SK-N-SH (cell line): ENCODE measurements around the gene TMCO5A. TPM values are rescaled to one million over a fixed set of nuclear protein-coding genes. Genes with fewer than 3 reads are reported as not detected.

ENCODE experiments used
- CTCF ChIA-PET: fragments of 300-600, 350-600 bp; formaldehyde crosslinking; extraction: SDS; loops from one replicate; lab custom pipeline; 2021; lab: Yijun Ruan, JAX
- POLR2A ChIA-PET: fragments of 350-600 bp; sonication (Branson Sonifier 250); formaldehyde crosslinking; extraction: SDS; loops from one replicate; lab custom pipeline; 2020; ENCODE audit warnings: antibody characterized with exemption, inconsistent platforms; lab: Yijun Ruan, JAX
- DNase-seq: peaks from one replicate; pipeline ENCODE4 v3.0.0; 2012
- H2AFZ ChIP-seq: fragments of 200-600 bp; sonication (generic); 2 replicates; pipeline ENCODE4 v1.8.1; 2016; ENCODE audit warnings: antibody characterized with exemption, mild to moderate bottlenecking, low read depth
- H3F3A ChIP-seq: fragments of 200-600 bp; sonication (generic); replicated peaks from 2 replicates; pipeline ENCODE3; 2016; ENCODE audit warnings: antibody characterized with exemption, mild to moderate bottlenecking; ENCODE audit not compliant: insufficient read depth
- H3K27ac ChIP-seq, 2 experiments: fragments of 200-500 bp in 1 of 2; fragments of 200-600 bp in 1 of 2; sonication (Bioruptor generic) in 1 of 2; sonication (generic), shearing (Covaris generic) in 1 of 2; 2 replicates each; pipeline versions ENCODE4 v1.5.1 to v1.6.1; 2014 to 2016; ENCODE audit warnings: low read depth in 2 of 2, inconsistent platforms in 1 of 2, low read length in 1 of 2, mild to moderate bottlenecking in 1 of 2, mixed read lengths in 1 of 2
- H3K27me3 ChIP-seq: fragments of 200-600 bp; sonication (generic), shearing (Covaris generic); 2 replicates; pipeline ENCODE4 v1.6.1; 2016; ENCODE audit warnings: mixed run types; ENCODE audit not compliant: insufficient read depth
- H3K36me3 ChIP-seq, 2 experiments: fragments of 200-500 bp in 1 of 2; fragments of 200-600 bp in 1 of 2; sonication (Bioruptor generic) in 1 of 2; sonication (generic) in 1 of 2; replicated peaks in 1 of 2; 2 replicates each; pipeline versions ENCODE3 to v1.5.1; 2014 to 2016; ENCODE audit warnings: low read length in 1 of 2, mild to moderate bottlenecking in 1 of 2; ENCODE audit not compliant: insufficient read depth in 2 of 2, control insufficient read depth in 1 of 2
- H3K4me1 ChIP-seq, 2 experiments: fragments of 200-500 bp in 1 of 2; fragments of 200-600 bp in 1 of 2; sonication (Bioruptor generic) in 1 of 2; sonication (generic), shearing (Covaris generic) in 1 of 2; 2 replicates each; pipeline versions ENCODE4 v1.5.1 to v1.6.1; 2014 to 2016; ENCODE audit warnings: low read depth in 1 of 2, low read length in 1 of 2, mixed run types in 1 of 2; ENCODE audit not compliant: insufficient read depth in 2 of 2, control insufficient read depth in 1 of 2
- H3K4me2 ChIP-seq: fragments of 200-600 bp; sonication (generic), shearing (Covaris generic); 2 replicates; pipeline ENCODE4 v1.6.1; 2017; ENCODE audit warnings: mixed run types
- H3K4me3 ChIP-seq, 2 experiments: fragments of 200-500 bp in 1 of 2; fragments of 200-600 bp in 1 of 2; sonication (Bioruptor generic) in 1 of 2; sonication (generic), shearing (Covaris generic) in 1 of 2; 2 replicates each; pipeline versions ENCODE4 v1.5.1 to v1.8.1; 2014 to 2016; ENCODE audit warnings: low read depth in 2 of 2, inconsistent platforms in 1 of 2, low read length in 1 of 2, mild to moderate bottlenecking in 1 of 2, mixed read lengths in 1 of 2, moderate library complexity in 1 of 2
- H3K79me2 ChIP-seq: fragments of 200-600 bp; sonication (generic); 2 replicates; pipeline ENCODE4 v1.8.1; 2017; ENCODE audit warnings: mild to moderate bottlenecking; ENCODE audit not compliant: insufficient read depth
- H3K9ac ChIP-seq: fragments of 200-600 bp; sonication (generic); 2 replicates; pipeline ENCODE4 v1.6.1; 2017; ENCODE audit warnings: mixed run types
- H3K9me2 ChIP-seq: fragments of 200-600 bp; sonication (generic); 2 replicates; pipeline ENCODE4 v1.6.1; 2017; ENCODE audit warnings: mixed run types
- H3K9me3 ChIP-seq: fragments of 200-600 bp; sonication (generic); 2 replicates; pipeline ENCODE4 v1.6.1; 2017; ENCODE audit warnings: mixed run types, mild to moderate bottlenecking, moderate library complexity
- H4K20me1 ChIP-seq: fragments of 200-600 bp; sonication (generic); 2 replicates; pipeline ENCODE4 v1.6.1; 2017; ENCODE audit warnings: mild to moderate bottlenecking, mixed run types; ENCODE audit not compliant: insufficient read depth
- CTCF ChIP-seq: fragments of 200-600 bp; sonication (generic); IDR thresholded peaks from 2 replicates; pipeline ENCODE4 v1.6.1; 2017; ENCODE audit warnings: antibody characterized with exemption, mild to moderate bottlenecking, moderate library complexity
- EP300 ChIP-seq, 2 experiments: IDR thresholded peaks; 2 replicates each; pipeline versions ENCODE4 v1.4.0 to v1.6.1; 2012; ENCODE audit warnings: borderline replicate concordance in 1 of 2, low read depth in 1 of 2, low read length in 1 of 2
- FOSL2 ChIP-seq: IDR thresholded peaks from 2 replicates; pipeline ENCODE4 v1.4.0; 2012; ENCODE audit warnings: low read depth, mild to moderate bottlenecking, moderate library complexity, borderline replicate concordance
- GABPA ChIP-seq: IDR thresholded peaks from 2 replicates; pipeline ENCODE4 v1.4.0; 2012; ENCODE audit warnings: low read depth, mild to moderate bottlenecking
- JUND ChIP-seq: IDR thresholded peaks from 2 replicates; pipeline ENCODE4 v1.4.0; 2012
- MAX ChIP-seq: IDR thresholded peaks from 2 replicates; pipeline ENCODE4 v1.4.0; 2012; ENCODE audit warnings: low read depth
- MEF2A ChIP-seq: IDR thresholded peaks from 2 replicates; pipeline ENCODE4 v1.4.0; 2012; ENCODE audit warnings: low read depth, borderline replicate concordance
- MXI1 ChIP-seq: IDR thresholded peaks from 2 replicates; pipeline ENCODE4 v1.6.1; 2012; ENCODE audit warnings: mild to moderate bottlenecking, low read depth, low read length, improper control_type of control experiment
- NFIC ChIP-seq: IDR thresholded peaks from 2 replicates; pipeline ENCODE4 v1.4.0; 2012; ENCODE audit warnings: borderline replicate concordance
- NRF1 ChIP-seq: IDR thresholded peaks from 2 replicates; pipeline ENCODE4 v1.6.1; 2012; ENCODE audit warnings: low read depth, mild to moderate bottlenecking, low read length
- PBX3 ChIP-seq: IDR thresholded peaks from 2 replicates; pipeline ENCODE4; 2012
- POLR2AphosphoS5 ChIP-seq: IDR thresholded peaks from 2 replicates; pipeline ENCODE4 v1.6.1; 2012; ENCODE audit warnings: low read depth, low read length
- RAD21 ChIP-seq: IDR thresholded peaks from 2 replicates; pipeline ENCODE4 v1.6.1; 2012; ENCODE audit warnings: mild to moderate bottlenecking, low read length
- RXRA ChIP-seq: IDR thresholded peaks from 2 replicates; pipeline ENCODE4 v1.4.0; 2012; ENCODE audit warnings: low read depth, mild to moderate bottlenecking, borderline replicate concordance
- TAF1 ChIP-seq: IDR thresholded peaks from 2 replicates; pipeline ENCODE4 v1.6.1; 2012; ENCODE audit warnings: low read depth, mild to moderate bottlenecking, low read length, moderate library complexity, borderline replicate concordance
- TCF12 ChIP-seq: IDR thresholded peaks from 2 replicates; pipeline ENCODE4 v1.4.0; 2012
- TEAD4 ChIP-seq: IDR thresholded peaks from 2 replicates; pipeline ENCODE4 v1.4.0; 2012; ENCODE audit warnings: mild to moderate bottlenecking, borderline replicate concordance; ENCODE audit not compliant: insufficient read depth
- USF2 ChIP-seq: fragments of 150-350 bp; IDR thresholded peaks from 2 replicates; pipeline ENCODE4 v1.6.1; 2017; ENCODE audit warnings: antibody characterized with exemption, low read length, low read depth, borderline replicate concordance
- ZBTB33 ChIP-seq: IDR thresholded peaks from 2 replicates; pipeline ENCODE4 v1.4.0; 2012; ENCODE audit warnings: low read depth, borderline replicate concordance
- WGBS: methylation state at CpG from one replicate; pipeline ENCODE4 v1.1.6; 2017; ENCODE audit warnings: low lambda C conversion rate; 5-methylcytosine and 5-hydroxymethylcytosine counted together
- polyA plus RNA-seq, 3 experiments: library from polyadenylated mRNA; depleted of rRNA; stranded (reverse); fragments of >200 nt; gene quantifications; 2 replicates each; pipeline ENCODE4 v1.2.3, GENCODE V29; 2012

Gene TMCO5A
- polyA plus RNA-seq, 1 of the 3 experiments (the other 2 are of a cell fraction), result not detected

- no peaks in the 10 kb centered on the region for H4K20me1 ChIP-seq
- no peak for DNase-seq
- CTCF ChIA-PET, result interaction anchor here (4.7 kb wide), 1 partner anchor 8 kb away, joined by 26 read pairs; no protein-coding TSS in a partner anchor
- TF ChIP-seq FOSL2 (peak; percentile 68; the same call in 1 of the 2 replicates), NFIC (0 out of 2 replicates have a peak, but pooled peaks have one; percentile 4), TEAD4 (peak; percentile 62; the same call in 1 of the 2 replicates), EP300 (IDR thresholded peaks at IDR 0.05; ENCODE audit: borderline replicate concordance in 1 of 2, low read depth in 1 of 2, low read length in 1 of 2) (peak in 1 of 2 experiments; percentile 31; a peak in 1 of 4 replicates), MAX (peak; percentile 27; the same call in 1 of the 2 replicates), CTCF (no peak), MXI1 (no peak), JUND (peak; percentile 68), TAF1 (no peak), RXRA (peak; percentile 40; the same call in 1 of the 2 replicates), TCF12 (peak; percentile 41; the same call in 1 of the 2 replicates)
- TF ChIP-seq, all 33 proteins: peak for 8
- Histone ChIP-seq H3K36me3 (no peaks in the 10 kb centered on the region), H3F3A (peaks cover 9% of the 10 kb centered on the region), H3K4me2 (peak overlapping the region; percentile 51), H3K27me3 (no peaks in the 10 kb centered on the region), H3K9me3 (no peaks in the 10 kb centered on the region), H3K4me3 (0 out of 4 replicates have a peak overlapping the region, but pooled peaks of 1 of the 2 experiments have one; percentile 7), H3K9me2 (no peaks in the 10 kb centered on the region), H3K9ac (no peak overlapping the region), H3K4me1 (peaks cover 5 to 15% of the 10 kb centered on the region in 2 experiments; a peak in 3 of 4 replicates), H3K79me2 (no peaks in the 10 kb centered on the region), H3K27ac (peak overlapping the region; percentile 32 to 67; a peak in 3 of 4 replicates), H2AFZ (peak overlapping the region; percentile 56; the same call in 1 of the 2 replicates)
- POLR2A ChIA-PET, result no interaction called here
- WGBS, result 49% methylated on average over 7 of the region's 7 CpGs
Measured at GRCh38 chr15:37900326-37901221, 33.9 kb upstream of the TMCO5A start.

GRCh38 chr15:37902126-37902525 is 32.3 kb upstream of the TMCO5A start:
- H3F3A ChIP-seq, result peaks cover 10% of the 10 kb centered on the region
- H2AFZ ChIP-seq, result no peak overlapping the region
- H3K4me1 ChIP-seq, result peaks cover 5 to 17% of the 10 kb centered on the region in 2 experiments; a peak in 3 of 4 replicates
- no peak overlapping the region for H3K27ac ChIP-seq
- no peaks in the 10 kb centered on the region for H3K79me2 ChIP-seq
- DNase-seq, result no peak
- H3K9me3 ChIP-seq, result no peaks in the 10 kb centered on the region
- no peaks in the 10 kb centered on the region for H3K36me3 ChIP-seq
- ChIA-PET POLR2A (no interaction called here), CTCF (interaction anchor here (1.0 to 4.7 kb wide), 4 partner anchors 10 to 1402 kb away, joined by 4 to 26 read pairs (median 6); no protein-coding TSS in a partner anchor)
- no peak overlapping the region for H3K4me2 ChIP-seq
- H3K9me2 ChIP-seq, result no peaks in the 10 kb centered on the region
- no peaks in the 10 kb centered on the region for H3K27me3 ChIP-seq
- no peaks in the 10 kb centered on the region for H4K20me1 ChIP-seq
- TF ChIP-seq ZBTB33, result no peak
- TF ChIP-seq PBX3, result no peak
- TF ChIP-seq NRF1, result no peak
- TF ChIP-seq RAD21, result no peak
- TF ChIP-seq USF2, result no peak
- no peak for TF ChIP-seq MAX
- no peak for TF ChIP-seq POLR2AphosphoS5
- TF ChIP-seq MEF2A, result no peak
- no peak for TF ChIP-seq MXI1
- no peak for TF ChIP-seq TCF12
- TF ChIP-seq GABPA, result no peak
- no peak overlapping the region for H3K4me3 ChIP-seq
- H3K9ac ChIP-seq, result no peak overlapping the region
